ENCODE measurements around the gene DENND4A. TPM values are rescaled to one million over a fixed set of nuclear protein-coding genes. Genes with fewer than 3 reads are reported as not detected.

DENND4A gene
- total RNA-seq, 1 donor from 2014 or later: 17.1 TPM

DNA sequence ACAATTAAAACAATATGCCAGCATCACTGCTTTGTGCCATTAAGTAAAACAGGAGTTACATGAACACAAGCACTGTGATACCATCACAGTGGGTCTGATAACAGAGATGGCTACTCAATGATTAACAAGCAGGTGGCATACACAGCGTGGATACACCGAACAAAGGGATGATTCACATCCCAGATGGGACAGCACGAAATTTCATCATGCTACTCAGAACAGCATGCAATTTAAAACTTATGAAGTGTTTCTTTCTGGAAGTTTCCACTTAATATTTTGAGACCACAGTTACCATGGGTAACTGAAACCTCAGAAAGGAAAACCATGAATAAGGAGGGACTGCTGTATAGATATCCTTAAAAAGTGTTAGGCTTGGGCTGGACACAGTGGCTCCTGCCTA lies 125.8 kb downstream of the DENND4A start:
- TF ChIP-seq, protein P1, sequence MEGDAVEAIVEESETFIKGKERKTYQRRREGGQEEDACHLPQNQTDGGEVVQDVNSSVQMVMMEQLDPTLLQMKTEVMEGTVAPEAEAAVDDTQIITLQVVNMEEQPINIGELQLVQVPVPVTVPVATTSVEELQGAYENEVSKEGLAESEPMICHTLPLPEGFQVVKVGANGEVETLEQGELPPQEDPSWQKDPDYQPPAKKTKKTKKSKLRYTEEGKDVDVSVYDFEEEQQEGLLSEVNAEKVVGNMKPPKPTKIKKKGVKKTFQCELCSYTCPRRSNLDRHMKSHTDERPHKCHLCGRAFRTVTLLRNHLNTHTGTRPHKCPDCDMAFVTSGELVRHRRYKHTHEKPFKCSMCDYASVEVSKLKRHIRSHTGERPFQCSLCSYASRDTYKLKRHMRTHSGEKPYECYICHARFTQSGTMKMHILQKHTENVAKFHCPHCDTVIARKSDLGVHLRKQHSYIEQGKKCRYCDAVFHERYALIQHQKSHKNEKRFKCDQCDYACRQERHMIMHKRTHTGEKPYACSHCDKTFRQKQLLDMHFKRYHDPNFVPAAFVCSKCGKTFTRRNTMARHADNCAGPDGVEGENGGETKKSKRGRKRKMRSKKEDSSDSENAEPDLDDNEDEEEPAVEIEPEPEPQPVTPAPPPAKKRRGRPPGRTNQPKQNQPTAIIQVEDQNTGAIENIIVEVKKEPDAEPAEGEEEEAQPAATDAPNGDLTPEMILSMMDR (IDR thresholded peaks at IDR 0.05; ENCODE audit: unreplicated experiment): no peak
- Mint-ChIP-seq H3K4me3 (ENCODE audit: unreplicated experiment) (no peak overlapping the region), H3K27me3 (ENCODE audit: unreplicated experiment) (no peaks in the 10 kb centered on the region), H3K27ac (ENCODE audit: unreplicated experiment) (no peak overlapping the region), H3K36me3 (ENCODE audit: low read depth, unreplicated experiment) (no peaks in the 10 kb centered on the region), H3K9me3 (ENCODE audit: unreplicated experiment) (no peaks in the 10 kb centered on the region), H3K4me1 (ENCODE audit: unreplicated experiment) (peaks cover 3% of the 10 kb centered on the region)
- DNase-seq (ENCODE audit: low spot score): no peak

DNA sequence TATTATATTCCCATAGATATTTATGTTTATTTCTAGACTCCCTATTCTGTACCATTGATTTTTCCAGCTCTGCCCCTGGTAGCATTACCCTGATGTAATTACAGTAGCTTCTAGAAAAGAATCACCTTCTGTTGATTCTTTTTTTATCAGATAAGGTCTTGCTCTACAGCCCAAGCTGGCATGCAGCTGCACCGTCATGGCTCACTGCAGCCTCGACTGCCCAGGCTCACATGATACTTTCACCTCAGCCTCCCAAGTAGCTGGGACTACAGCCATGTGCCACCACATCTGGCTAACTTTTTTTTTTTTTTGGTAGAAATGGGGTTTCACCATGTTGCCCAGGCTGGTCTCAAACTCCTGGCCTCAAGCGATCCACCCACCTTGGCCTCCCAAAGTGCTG lies 128.6 kb downstream of the DENND4A start:
- no peaks in the 10 kb centered on the region for H3K9me3 Mint-ChIP-seq (ENCODE audit: unreplicated experiment)
- no peak for DNase-seq (ENCODE audit: low spot score)
- TF ChIP-seq, protein P1 (IDR thresholded peaks at IDR 0.05; ENCODE audit: unreplicated experiment): no peak

DNA sequence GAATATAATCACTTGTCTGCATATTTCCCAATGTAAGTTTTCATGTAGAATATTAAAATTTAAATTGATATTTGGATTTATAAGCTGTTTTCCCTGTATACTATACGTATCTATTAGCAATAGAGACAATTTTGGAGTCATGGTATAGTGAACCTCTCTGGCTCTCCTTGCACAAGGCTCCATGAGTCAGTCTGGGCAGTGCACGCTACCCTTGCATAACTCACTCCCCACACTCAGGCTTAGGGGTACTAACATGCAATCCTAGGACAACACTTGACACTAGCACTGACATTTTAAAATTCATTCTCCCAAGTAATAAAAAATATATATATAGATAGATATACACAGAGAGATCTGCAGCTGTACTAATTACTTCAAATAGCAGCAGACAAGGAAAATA lies 131.2 kb downstream of the DENND4A start:
- Mint-ChIP-seq H3K27me3 (ENCODE audit: unreplicated experiment) (no peaks in the 10 kb centered on the region), H3K27ac (ENCODE audit: unreplicated experiment) (no peak overlapping the region), H3K36me3 (ENCODE audit: low read depth, unreplicated experiment) (no peaks in the 10 kb centered on the region), H3K4me1 (ENCODE audit: unreplicated experiment) (no peaks in the 10 kb centered on the region), H3K9me3 (ENCODE audit: unreplicated experiment) (no peaks in the 10 kb centered on the region), H3K4me3 (ENCODE audit: unreplicated experiment) (no peak overlapping the region)
- TF ChIP-seq, protein P1 (IDR thresholded peaks at IDR 0.05; ENCODE audit: unreplicated experiment): no peak
- DNase-seq (ENCODE audit: low spot score): no peak

More for the DNA sequence above, 128.6 kb downstream of the DENND4A start:
- Mint-ChIP-seq H3K36me3 (ENCODE audit: low read depth, unreplicated experiment) (no peaks in the 10 kb centered on the region), H3K27ac (ENCODE audit: unreplicated experiment) (no peak overlapping the region), H3K27me3 (ENCODE audit: unreplicated experiment) (no peaks in the 10 kb centered on the region), H3K4me3 (ENCODE audit: unreplicated experiment) (no peak overlapping the region), H3K4me1 (ENCODE audit: unreplicated experiment) (no peaks in the 10 kb centered on the region)

DNA sequence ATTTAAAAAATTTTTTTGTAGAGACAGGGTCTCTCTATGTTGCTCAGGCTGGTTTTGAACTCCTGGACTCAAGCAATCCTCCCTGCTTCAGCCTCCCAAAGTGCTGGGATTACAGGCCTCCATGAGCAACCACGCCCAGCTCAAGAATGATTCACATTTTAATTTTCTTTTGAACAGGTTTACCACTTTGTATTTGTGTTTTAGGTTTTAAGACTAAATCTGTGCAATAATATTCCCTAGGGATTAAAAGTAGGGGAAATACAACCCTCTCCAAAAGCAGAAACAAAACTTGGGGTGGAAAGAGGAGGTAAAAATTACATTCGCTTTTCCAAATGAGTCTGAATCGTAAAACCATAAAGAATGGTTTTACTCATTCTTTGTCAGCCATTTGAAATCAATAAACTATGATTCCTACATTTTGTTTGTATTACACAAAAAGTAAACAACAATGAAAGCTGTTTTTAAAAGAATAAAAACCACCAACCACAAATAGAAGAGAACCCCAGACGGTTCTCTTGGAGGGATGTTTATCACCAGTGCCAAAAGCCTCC lies 132.5 kb downstream of the DENND4A start:
- H3K4me3 Mint-ChIP-seq (ENCODE audit: unreplicated experiment): no peak overlapping the region
- no peak for DNase-seq (ENCODE audit: low spot score)
- H3K4me1 Mint-ChIP-seq (ENCODE audit: unreplicated experiment): no peaks in the 10 kb centered on the region
- no peaks in the 10 kb centered on the region for H3K27me3 Mint-ChIP-seq (ENCODE audit: unreplicated experiment)
- H3K36me3 Mint-ChIP-seq (ENCODE audit: low read depth, unreplicated experiment): no peaks in the 10 kb centered on the region
- no peaks in the 10 kb centered on the region for H3K9me3 Mint-ChIP-seq (ENCODE audit: unreplicated experiment)
- no peak overlapping the region for H3K27ac Mint-ChIP-seq (ENCODE audit: unreplicated experiment)
- TF ChIP-seq, protein P1 (IDR thresholded peaks at IDR 0.05; ENCODE audit: unreplicated experiment): no peak

DNA sequence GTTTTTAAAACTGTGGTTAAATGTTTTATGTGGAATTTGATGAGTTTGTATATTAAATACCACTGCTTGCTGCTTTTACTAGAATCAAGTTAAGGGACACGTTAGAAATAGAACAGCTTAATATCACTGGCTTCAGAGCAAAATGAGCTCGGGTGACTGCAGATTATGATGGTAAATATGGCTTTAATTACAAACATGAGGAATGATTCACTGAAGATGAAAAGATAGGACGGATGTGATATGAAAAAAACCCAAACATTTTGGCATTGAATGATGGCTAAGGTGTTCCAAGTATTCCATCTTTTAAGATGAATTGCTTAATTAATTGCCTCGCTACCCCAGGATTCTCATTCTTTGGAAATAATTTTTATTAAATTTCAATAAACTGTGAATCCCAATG lies 136.6 kb downstream of the DENND4A start:
- Mint-ChIP-seq H3K4me1 (ENCODE audit: unreplicated experiment) (peaks cover 12% of the 10 kb centered on the region), H3K9me3 (ENCODE audit: unreplicated experiment) (no peaks in the 10 kb centered on the region), H3K36me3 (ENCODE audit: low read depth, unreplicated experiment) (peaks cover 16% of the 10 kb centered on the region), H3K27me3 (ENCODE audit: unreplicated experiment) (no peaks in the 10 kb centered on the region), H3K27ac (ENCODE audit: unreplicated experiment) (no peak overlapping the region), H3K4me3 (ENCODE audit: unreplicated experiment) (no peak overlapping the region)
- DNase-seq (ENCODE audit: low spot score): no peak
- TF ChIP-seq, protein P1 (IDR thresholded peaks at IDR 0.05; ENCODE audit: unreplicated experiment): no peak

Measured in endothelial cell (in vitro differentiated cells).